ENCODE measurements around the gene KLK15.

- TF ChIP-seq EZH2 (IDR thresholded peaks at IDR 0.05; ENCODE audit: insufficient read depth, poor library complexity, severe bottlenecking) (no peak), EZH2phosphoT487 (IDR thresholded peaks at IDR 0.05; ENCODE audit: insufficient read depth, low read depth) (no peak)
These were observed 4.9 kb upstream of the KLK15 start for GRCh38 chr19:50838239-50838638.

Measured in GM23248 (cell line).